ENCODE measurements around the gene MICAL3. TPM values are rescaled to one million over a fixed set of nuclear protein-coding genes. Genes with fewer than 3 reads are reported as not detected.

Gene MICAL3
- total and polyA plus RNA-seq, 2 donors from 2014 or later: 5.0 to 99.4 TPM

- no peak for FAIRE-seq
- Histone ChIP-seq H3K27ac (ENCODE audit: low read depth in 2 of 2, low read length in 2 of 2) (no peak overlapping the region), H3K4me1 (ENCODE audit: control insufficient read depth in 2 of 3, insufficient read depth in 2 of 3, low read depth in 1 of 3, low read length in 3 of 3) (peaks cover 0 to 5% (median 3%) of the 10 kb centered on the region in 3 donors), H3K4me3 (ENCODE audit: low read length in 3 of 3) (no peak overlapping the region), H3K9me3 (ENCODE audit: control insufficient read depth in 2 of 3, insufficient read depth in 1 of 3, low read length in 3 of 3) (no peaks in the 10 kb centered on the region), H3K27me3 (ENCODE audit: control insufficient read depth, insufficient read depth, low read length) (no peaks in the 10 kb centered on the region), H3K36me3 (ENCODE audit: control insufficient read depth in 2 of 3, insufficient read depth in 3 of 3, low read length in 3 of 3) (no peaks in the 10 kb centered on the region), H3K9ac (ENCODE audit: low read length in 3 of 3) (no peak overlapping the region)
- TF ChIP-seq, protein P1, sequence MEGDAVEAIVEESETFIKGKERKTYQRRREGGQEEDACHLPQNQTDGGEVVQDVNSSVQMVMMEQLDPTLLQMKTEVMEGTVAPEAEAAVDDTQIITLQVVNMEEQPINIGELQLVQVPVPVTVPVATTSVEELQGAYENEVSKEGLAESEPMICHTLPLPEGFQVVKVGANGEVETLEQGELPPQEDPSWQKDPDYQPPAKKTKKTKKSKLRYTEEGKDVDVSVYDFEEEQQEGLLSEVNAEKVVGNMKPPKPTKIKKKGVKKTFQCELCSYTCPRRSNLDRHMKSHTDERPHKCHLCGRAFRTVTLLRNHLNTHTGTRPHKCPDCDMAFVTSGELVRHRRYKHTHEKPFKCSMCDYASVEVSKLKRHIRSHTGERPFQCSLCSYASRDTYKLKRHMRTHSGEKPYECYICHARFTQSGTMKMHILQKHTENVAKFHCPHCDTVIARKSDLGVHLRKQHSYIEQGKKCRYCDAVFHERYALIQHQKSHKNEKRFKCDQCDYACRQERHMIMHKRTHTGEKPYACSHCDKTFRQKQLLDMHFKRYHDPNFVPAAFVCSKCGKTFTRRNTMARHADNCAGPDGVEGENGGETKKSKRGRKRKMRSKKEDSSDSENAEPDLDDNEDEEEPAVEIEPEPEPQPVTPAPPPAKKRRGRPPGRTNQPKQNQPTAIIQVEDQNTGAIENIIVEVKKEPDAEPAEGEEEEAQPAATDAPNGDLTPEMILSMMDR (IDR thresholded peaks at IDR 0.05; ENCODE audit: borderline replicate concordance, extremely low read depth, insufficient read depth): no peak
- intact Hi-C loops (cut with DNase I): no loop called here
- DNase-seq: no peak
Measured at GRCh38 chr22:17930455-17931313, 93.7 kb downstream of the MICAL3 start.

- no peaks in the 10 kb centered on the region for H3K36me3 ChIP-seq (ENCODE audit: control insufficient read depth in 2 of 3, insufficient read depth in 3 of 3, low read length in 3 of 3)
- no peaks in the 10 kb centered on the region for H3K27me3 ChIP-seq (ENCODE audit: control insufficient read depth, insufficient read depth, low read length)
- DNase-seq (no peak), FAIRE-seq (no peak)
- intact Hi-C loops (cut with DNase I): no loop called here
- peaks cover 0 to 13% (median 10%) of the 10 kb centered on the region in 3 donors for H3K4me1 ChIP-seq (ENCODE audit: control insufficient read depth in 2 of 3, insufficient read depth in 2 of 3, low read depth in 1 of 3, low read length in 3 of 3)
- TF ChIP-seq, protein P1 (IDR thresholded peaks at IDR 0.05; ENCODE audit: borderline replicate concordance, extremely low read depth, insufficient read depth): no peak
- no peak overlapping the region for H3K4me3 ChIP-seq (ENCODE audit: low read length in 3 of 3)
- no peak overlapping the region for H3K27ac ChIP-seq (ENCODE audit: low read depth in 2 of 2, low read length in 2 of 2)
- H3K9me3 ChIP-seq (ENCODE audit: control insufficient read depth in 2 of 3, insufficient read depth in 1 of 3, low read length in 3 of 3): no peaks in the 10 kb centered on the region
- no peak overlapping the region for H3K9ac ChIP-seq (ENCODE audit: low read length in 3 of 3)
Measured at GRCh38 chr22:17929909-17930308, 94.5 kb downstream of the MICAL3 start.

DNA sequence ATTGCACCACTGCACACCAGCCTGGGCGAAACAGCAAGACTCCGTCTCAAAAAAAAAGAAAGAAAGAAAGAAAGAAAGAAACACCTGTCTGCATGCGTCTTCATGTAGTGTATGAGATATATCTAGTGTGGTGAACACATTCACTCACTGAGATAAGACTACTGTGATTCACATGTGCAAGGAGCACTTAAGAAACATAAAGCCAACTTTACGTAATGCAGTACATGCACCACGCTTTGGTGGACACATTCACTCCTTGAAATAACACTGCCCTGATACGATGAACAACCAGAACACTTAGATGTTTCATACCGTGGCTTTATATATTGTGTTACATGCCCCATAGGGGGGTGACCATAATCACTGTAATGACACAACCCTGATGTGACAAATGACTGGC is 96.0 kb downstream of the MICAL3 start:
- Histone ChIP-seq H3K9ac (ENCODE audit: low read length in 3 of 3) (no peak overlapping the region), H3K9me3 (ENCODE audit: control insufficient read depth in 2 of 3, insufficient read depth in 1 of 3, low read length in 3 of 3) (no peaks in the 10 kb centered on the region), H3K27me3 (ENCODE audit: control insufficient read depth, insufficient read depth, low read length) (no peaks in the 10 kb centered on the region), H3K4me3 (ENCODE audit: low read length in 3 of 3) (no peak overlapping the region), H3K36me3 (ENCODE audit: control insufficient read depth in 2 of 3, insufficient read depth in 3 of 3, low read length in 3 of 3) (no peaks in the 10 kb centered on the region), H3K4me1 (ENCODE audit: control insufficient read depth in 2 of 3, insufficient read depth in 2 of 3, low read depth in 1 of 3, low read length in 3 of 3) (peaks cover 0 to 28% (median 24%) of the 10 kb centered on the region in 3 donors), H3K27ac (ENCODE audit: low read depth in 2 of 2, low read length in 2 of 2) (no peak overlapping the region)
- FAIRE-seq (no peak), DNase-seq (no peak)
- intact Hi-C loops (cut with DNase I): no loop called here
- TF ChIP-seq, protein P1 (IDR thresholded peaks at IDR 0.05; ENCODE audit: borderline replicate concordance, extremely low read depth, insufficient read depth): no peak
